Neuronal stem cell (in vitro differentiated cells): ENCODE measurements around the gene PACRGL.

Experiments
- DNase-seq: peaks from one replicate; pipeline ENCODE4 v3.0.0-alpha.2; 2013; ENCODE audit warnings: low spot score
- H2AFZ ChIP-seq: one replicate; pipeline ENCODE4 v1.6.1; 2013; ENCODE audit warnings: mild to moderate bottlenecking, low read length, inconsistent platforms
- H2AK5ac ChIP-seq: 2 replicates; pipeline ENCODE4 v1.6.1; 2013; ENCODE audit warnings: low read depth, mild to moderate bottlenecking, inconsistent platforms, low read length, moderate library complexity, mixed read lengths
- H2BK120ac ChIP-seq: 2 replicates; pipeline ENCODE4 v1.6.1; 2013; ENCODE audit warnings: low read depth, mild to moderate bottlenecking, inconsistent platforms, low read length, moderate library complexity, mixed read lengths
- H2BK12ac ChIP-seq: one replicate; pipeline ENCODE4 v1.6.1; 2013; ENCODE audit warnings: low read length, inconsistent platforms
- H2BK15ac ChIP-seq: 2 replicates; pipeline ENCODE4 v1.6.1; 2013; ENCODE audit warnings: mild to moderate bottlenecking, low read length, inconsistent platforms, mixed read lengths
- H2BK5ac ChIP-seq: one replicate; pipeline ENCODE4 v1.6.1; 2013; ENCODE audit warnings: inconsistent platforms, mild to moderate bottlenecking, low read length, moderate library complexity
- H3K14ac ChIP-seq: one replicate; pipeline ENCODE4 v1.6.1; 2013; ENCODE audit warnings: low read length, inconsistent platforms
- H3K18ac ChIP-seq: 2 replicates; pipeline ENCODE4 v1.6.1; 2013; ENCODE audit warnings: low read length, inconsistent platforms
- H3K23ac ChIP-seq: 2 replicates; pipeline ENCODE4 v1.6.1; 2013; ENCODE audit warnings: low read depth, mild to moderate bottlenecking, mixed read lengths, low read length, inconsistent platforms; ENCODE audit not compliant: poor library complexity
- H3K27ac ChIP-seq: replicated peaks from 3 replicates; pipeline ENCODE4 v1.5.1; 2013; ENCODE audit warnings: low read length, inconsistent platforms
- H3K27me3 ChIP-seq, 3 experiments: 2 replicates each; pipeline ENCODE4 v1.6.1; 2013; ENCODE audit warnings: low read length in 3 of 3, mild to moderate bottlenecking in 2 of 3, inconsistent platforms in 1 of 3, low read depth in 1 of 3, mixed read lengths in 1 of 3, moderate library complexity in 1 of 3; ENCODE audit not compliant: control insufficient read depth in 3 of 3, insufficient read depth in 3 of 3
- H3K36me3 ChIP-seq, 2 donors: replicated peaks in 1 of 2; 2 replicates each; pipeline ENCODE4 v1.6.1; 2013; ENCODE audit warnings: low read length in 2 of 2; ENCODE audit not compliant: control insufficient read depth in 2 of 2, insufficient read depth in 2 of 2
- H3K4ac ChIP-seq: 2 replicates; pipeline ENCODE4 v1.6.1; 2013; ENCODE audit warnings: inconsistent platforms, mild to moderate bottlenecking, low read length, moderate library complexity
- H3K4me1 ChIP-seq, 2 donors: 1 replicate in 1 of 2; 2 replicates in 1 of 2; pipeline ENCODE4 v1.6.1; 2013; ENCODE audit warnings: low read length in 2 of 2, low read depth in 1 of 2; ENCODE audit not compliant: control insufficient read depth in 2 of 2, insufficient read depth in 1 of 2
- H3K4me2 ChIP-seq: one replicate; pipeline ENCODE4 v1.6.1; 2013; ENCODE audit warnings: mild to moderate bottlenecking, low read length, inconsistent platforms; ENCODE audit not compliant: insufficient read depth, poor library complexity, severe bottlenecking
- H3K4me3 ChIP-seq, 2 donors: 2 replicates each; pipeline ENCODE4 v1.5.1; 2013; ENCODE audit warnings: low read length in 2 of 2, mild to moderate bottlenecking in 2 of 2, inconsistent platforms in 1 of 2, moderate library complexity in 1 of 2
- H3K79me1 ChIP-seq: one replicate; pipeline ENCODE4 v1.6.1; 2013; ENCODE audit warnings: low read depth, mild to moderate bottlenecking, inconsistent platforms, low read length, moderate library complexity
- H3K9ac ChIP-seq: one replicate; pipeline ENCODE4 v1.6.1; 2013; ENCODE audit warnings: mild to moderate bottlenecking, low read depth, low read length, inconsistent platforms; ENCODE audit not compliant: poor library complexity
- H3K9me3 ChIP-seq, 2 donors: replicated peaks in 1 of 2; 2 replicates each; pipeline versions ENCODE3 to v1.6.1; 2013; ENCODE audit warnings: low read length in 2 of 2, mild to moderate bottlenecking in 2 of 2, inconsistent platforms in 1 of 2, low read depth in 1 of 2, mixed read lengths in 1 of 2, moderate library complexity in 1 of 2; ENCODE audit not compliant: control insufficient read depth in 2 of 2, insufficient read depth in 1 of 2
- H4K8ac ChIP-seq: one replicate; pipeline ENCODE4 v1.6.1; 2013; ENCODE audit warnings: low read depth, mild to moderate bottlenecking, inconsistent platforms, low read length, moderate library complexity
- H4K91ac ChIP-seq: one replicate; pipeline ENCODE4 v1.6.1; 2013; ENCODE audit warnings: low read length, low read depth, mild to moderate bottlenecking, inconsistent platforms; ENCODE audit not compliant: poor library complexity
- WGBS, 2 donors: extraction: QIAGEN DNeasy Blood & Tissue Kit; methylation state at CpG; one replicate each; pipeline ENCODE4 v1.1.7; 2013; ENCODE audit warnings: missing lambda C conversion rate in 2 of 2, mixed read lengths in 1 of 2; ENCODE audit not compliant: insufficient read length in 2 of 2, insufficient replicate concordance in 1 of 2; ENCODE audit errors: extremely low coverage in 2 of 2; 5-methylcytosine and 5-hydroxymethylcytosine counted together

PACRGL gene

DNA sequence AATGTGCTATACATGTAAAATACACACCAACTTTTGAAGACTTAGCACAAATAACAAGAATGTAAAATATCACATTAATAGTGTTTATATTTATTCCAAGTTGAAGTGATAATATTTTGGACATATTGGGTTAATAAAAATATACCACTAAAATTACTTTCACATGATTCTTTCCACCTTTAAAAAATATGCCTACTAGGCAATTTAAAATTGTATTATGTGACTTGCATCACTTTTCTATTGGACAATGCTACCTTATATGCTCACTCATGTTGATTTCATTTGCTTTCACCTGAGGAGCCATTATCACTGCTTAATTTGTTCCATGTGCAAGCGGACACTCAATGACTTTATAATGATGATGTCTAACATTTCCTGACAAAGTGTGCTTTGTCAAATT, 3.4 kb upstream of the PACRGL start:
- H3K18ac ChIP-seq, result no peak overlapping the region
- H3K9me3 ChIP-seq, result no peaks in the 10 kb centered on the region
- H3K4me1 ChIP-seq, result peaks cover 2 to 3% of the 10 kb centered on the region in 2 donors
- WGBS, 2 donors, result no CpG with 5 or more reads among the region's 1 CpG
- no peak overlapping the region for H3K4me3 ChIP-seq
- H3K36me3 ChIP-seq, result no peaks in the 10 kb centered on the region
- H3K4me2 ChIP-seq, result no peak overlapping the region
- H2AFZ ChIP-seq, result no peak overlapping the region
- H3K23ac ChIP-seq, result no peak overlapping the region
- no peak overlapping the region for H3K14ac ChIP-seq
- no peaks in the 10 kb centered on the region for H3K79me1 ChIP-seq
- no peak overlapping the region for H2BK12ac ChIP-seq
- H2BK15ac ChIP-seq, result no peak overlapping the region
- H2BK5ac ChIP-seq, result no peak overlapping the region
- no peak overlapping the region for H3K9ac ChIP-seq
- DNase-seq, result no peak
- no peak overlapping the region for H4K91ac ChIP-seq
- H2BK120ac ChIP-seq, result no peak overlapping the region
- H4K8ac ChIP-seq, result no peak overlapping the region
- no peak overlapping the region for H3K4ac ChIP-seq
- no peak overlapping the region for H2AK5ac ChIP-seq
- H3K27me3 ChIP-seq, result no peaks in the 10 kb centered on the region
- H3K27ac ChIP-seq, result no peak overlapping the region

DNA sequence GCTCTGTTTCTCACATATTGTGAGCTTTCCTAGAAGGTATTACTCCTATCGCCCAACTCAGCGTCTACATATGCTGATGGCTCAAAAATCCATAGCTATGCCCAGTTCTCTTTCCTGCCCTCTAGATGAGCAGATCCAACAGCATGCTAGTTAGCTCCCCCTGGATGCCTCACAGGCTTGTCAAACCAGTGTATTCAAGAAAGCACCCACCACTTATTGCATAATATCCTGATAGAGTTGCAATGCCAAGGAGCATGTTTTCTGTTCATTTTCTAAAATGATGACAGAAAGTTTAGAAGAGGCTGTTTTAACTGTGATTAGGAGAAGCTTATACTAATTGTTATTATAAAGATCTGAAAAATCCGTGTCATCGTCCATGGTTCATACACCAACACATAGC, 1.9 kb upstream of the PACRGL start:
- H3K23ac ChIP-seq, result no peak overlapping the region
- H3K4me3 ChIP-seq, result no peak overlapping the region
- H3K4ac ChIP-seq, result no peak overlapping the region
- no peaks in the 10 kb centered on the region for H3K27me3 ChIP-seq
- peaks cover 0 to 3% of the 10 kb centered on the region in 2 donors for H3K36me3 ChIP-seq
- WGBS, 2 donors, result no CpG with 5 or more reads among the region's 4 CpGs
- no peak overlapping the region for H4K91ac ChIP-seq
- no peak overlapping the region for H3K4me2 ChIP-seq
- H3K9ac ChIP-seq, result no peak overlapping the region
- no peak overlapping the region for H3K18ac ChIP-seq
- no peak overlapping the region for H2BK5ac ChIP-seq
- H4K8ac ChIP-seq, result no peak overlapping the region
- H3K79me1 ChIP-seq, result no peaks in the 10 kb centered on the region
- no peak overlapping the region for H2BK12ac ChIP-seq
- H2AK5ac ChIP-seq, result no peak overlapping the region
- DNase-seq, result no peak
- H2AFZ ChIP-seq, result no peak overlapping the region
- H3K14ac ChIP-seq, result no peak overlapping the region
- H3K9me3 ChIP-seq, result no peaks in the 10 kb centered on the region
- peaks cover 2 to 3% of the 10 kb centered on the region in 2 donors for H3K4me1 ChIP-seq
- H2BK120ac ChIP-seq, result no peak overlapping the region
- no peak overlapping the region for H3K27ac ChIP-seq
- H2BK15ac ChIP-seq, result no peak overlapping the region

DNA sequence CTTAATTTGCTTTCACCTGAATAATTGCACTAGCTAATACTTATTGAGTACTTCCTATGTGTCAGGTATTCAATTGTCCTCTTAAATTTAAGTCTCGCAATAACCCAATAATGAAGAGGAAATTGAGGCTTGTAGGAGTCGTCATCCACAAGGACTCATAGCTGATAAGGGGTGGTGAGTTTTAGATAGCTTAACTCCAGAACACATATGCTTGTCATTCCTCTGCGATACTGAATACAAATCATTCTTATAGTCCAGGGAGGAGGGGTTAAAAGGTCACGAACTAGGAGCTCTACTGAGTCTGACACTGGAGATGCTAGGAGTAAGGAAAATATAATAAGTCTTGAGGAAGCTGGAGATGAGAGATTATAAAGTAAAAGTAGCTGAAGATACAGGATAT, 1.4 kb upstream of the PACRGL start:
- H2BK5ac ChIP-seq, result no peak overlapping the region
- no peak overlapping the region for H3K27ac ChIP-seq
- no peak overlapping the region for H2AK5ac ChIP-seq
- no peak overlapping the region for H3K18ac ChIP-seq
- H3K4me2 ChIP-seq, result no peak overlapping the region
- no peak overlapping the region for H2BK15ac ChIP-seq
- H3K9ac ChIP-seq, result no peak overlapping the region
- H2AFZ ChIP-seq, result no peak overlapping the region
- no peak overlapping the region for H2BK120ac ChIP-seq
- no peaks in the 10 kb centered on the region for H3K79me1 ChIP-seq
- no peak overlapping the region for H3K23ac ChIP-seq
- no peak overlapping the region for H2BK12ac ChIP-seq
- no peaks in the 10 kb centered on the region for H3K9me3 ChIP-seq
- no peak overlapping the region for H4K8ac ChIP-seq
- H3K27me3 ChIP-seq, result no peaks in the 10 kb centered on the region
- H3K36me3 ChIP-seq, result peaks cover 0 to 5% of the 10 kb centered on the region in 2 donors
- H3K4ac ChIP-seq, result no peak overlapping the region
- DNase-seq, result no peak
- H3K4me1 ChIP-seq, result peaks cover 2 to 3% of the 10 kb centered on the region in 2 donors
- no peak overlapping the region for H4K91ac ChIP-seq
- H3K4me3 ChIP-seq, result no peak overlapping the region
- no peak overlapping the region for H3K14ac ChIP-seq
- no CpG with 5 or more reads among the region's 4 CpGs for WGBS, 2 donors

DNA sequence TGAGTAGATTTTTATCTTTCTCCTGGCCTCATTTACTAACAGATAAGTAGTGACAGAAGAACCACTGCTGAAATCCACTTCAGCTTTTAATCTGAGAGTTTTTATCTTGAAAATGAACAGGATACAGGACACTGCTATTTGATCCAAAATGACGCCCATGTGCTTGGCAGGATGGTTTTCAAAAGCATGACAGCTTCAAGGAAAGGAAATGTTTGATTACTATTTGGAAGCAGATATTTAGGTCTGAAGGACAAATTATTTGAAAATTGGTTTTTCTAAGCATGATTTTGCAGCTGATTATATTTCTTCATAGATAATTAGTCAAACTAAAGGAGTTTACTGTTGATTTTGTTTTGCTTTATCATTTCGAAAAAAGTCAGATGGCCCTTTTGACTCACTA, 11.1 kb downstream of the PACRGL start:
- Histone ChIP-seq H4K91ac (no peak overlapping the region), H3K79me1 (no peaks in the 10 kb centered on the region), H3K27ac (no peak overlapping the region), H3K9ac (no peak overlapping the region), H2BK15ac (no peak overlapping the region), H3K4me2 (no peak overlapping the region), H3K4ac (no peak overlapping the region), H2BK120ac (no peak overlapping the region), H3K36me3 (peaks cover 5 to 74% of the 10 kb centered on the region in 2 donors), H3K4me1 (no peaks in the 10 kb centered on the region), H3K27me3 (no peaks in the 10 kb centered on the region), H2BK12ac (no peak overlapping the region), H3K14ac (no peak overlapping the region), H4K8ac (no peak overlapping the region), H3K23ac (no peak overlapping the region), H2BK5ac (no peak overlapping the region), H3K4me3 (no peak overlapping the region), H2AFZ (no peak overlapping the region), H3K18ac (no peak overlapping the region), H2AK5ac (no peak overlapping the region), H3K9me3 (peaks cover 0 to 8% of the 10 kb centered on the region in 2 donors)
- DNase-seq, result no peak
- no CpG with 5 or more reads among the region's 2 CpGs for WGBS, 2 donors
